GM12872 (cell line): ENCODE results near the gene GNG7.
A peak's percentile ranks its signal among the peaks of the same experiment; 100 is the strongest.

ENCODE experiments used
- TF ChIP-seq, protein P1 (sequence below): IDR thresholded peaks from 3 replicates; pipeline ENCODE4 v1.5.1; 2011; ENCODE audit warnings: low read depth, mild to moderate bottlenecking, low read length, moderate library complexity; ENCODE audit not compliant: insufficient read depth

The GNG7 gene

DNA sequence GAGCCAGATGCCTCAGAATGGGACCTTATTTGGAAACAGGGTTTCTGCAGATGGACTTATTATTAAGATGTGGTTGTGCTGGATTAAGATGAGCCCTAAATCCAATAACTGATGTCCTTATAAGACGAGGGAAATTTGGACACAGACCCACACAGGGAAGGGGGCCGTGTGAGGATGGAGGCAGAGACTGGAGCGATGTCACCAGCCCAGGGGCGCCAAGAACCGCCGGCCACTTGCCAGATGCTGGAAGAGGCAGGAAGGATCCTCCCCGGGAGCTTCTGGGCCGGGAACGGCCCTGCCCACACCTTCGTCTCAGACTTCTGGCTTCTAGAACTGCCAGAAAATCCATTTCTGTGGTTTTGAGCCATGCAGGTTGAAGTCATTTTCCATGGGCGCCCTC is 26.6 kb downstream of the GNG7 start:
- TF ChIP-seq, protein P1, sequence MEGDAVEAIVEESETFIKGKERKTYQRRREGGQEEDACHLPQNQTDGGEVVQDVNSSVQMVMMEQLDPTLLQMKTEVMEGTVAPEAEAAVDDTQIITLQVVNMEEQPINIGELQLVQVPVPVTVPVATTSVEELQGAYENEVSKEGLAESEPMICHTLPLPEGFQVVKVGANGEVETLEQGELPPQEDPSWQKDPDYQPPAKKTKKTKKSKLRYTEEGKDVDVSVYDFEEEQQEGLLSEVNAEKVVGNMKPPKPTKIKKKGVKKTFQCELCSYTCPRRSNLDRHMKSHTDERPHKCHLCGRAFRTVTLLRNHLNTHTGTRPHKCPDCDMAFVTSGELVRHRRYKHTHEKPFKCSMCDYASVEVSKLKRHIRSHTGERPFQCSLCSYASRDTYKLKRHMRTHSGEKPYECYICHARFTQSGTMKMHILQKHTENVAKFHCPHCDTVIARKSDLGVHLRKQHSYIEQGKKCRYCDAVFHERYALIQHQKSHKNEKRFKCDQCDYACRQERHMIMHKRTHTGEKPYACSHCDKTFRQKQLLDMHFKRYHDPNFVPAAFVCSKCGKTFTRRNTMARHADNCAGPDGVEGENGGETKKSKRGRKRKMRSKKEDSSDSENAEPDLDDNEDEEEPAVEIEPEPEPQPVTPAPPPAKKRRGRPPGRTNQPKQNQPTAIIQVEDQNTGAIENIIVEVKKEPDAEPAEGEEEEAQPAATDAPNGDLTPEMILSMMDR, result no peak

DNA sequence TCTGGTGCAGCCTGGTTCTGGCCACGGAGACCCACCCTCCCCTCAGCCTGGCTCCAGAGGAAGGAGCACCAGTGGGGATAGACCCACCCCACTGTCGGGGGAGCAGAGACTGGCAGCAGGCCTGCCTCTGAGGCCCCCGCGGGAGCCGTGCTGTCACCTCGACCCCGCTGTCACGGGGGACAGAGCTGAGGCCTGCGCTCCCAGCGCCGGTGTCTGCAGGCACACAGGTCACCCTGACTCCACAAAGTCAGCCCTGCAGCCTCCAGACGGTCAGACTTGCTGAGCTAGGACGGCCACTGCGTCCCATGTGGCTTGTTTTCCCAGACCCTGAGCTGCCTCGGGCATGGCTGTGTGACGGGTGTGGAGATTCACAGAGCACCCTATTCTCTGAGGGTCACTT is 32.3 kb downstream of the GNG7 start:
- TF ChIP-seq, protein P1, result no peak

DNA sequence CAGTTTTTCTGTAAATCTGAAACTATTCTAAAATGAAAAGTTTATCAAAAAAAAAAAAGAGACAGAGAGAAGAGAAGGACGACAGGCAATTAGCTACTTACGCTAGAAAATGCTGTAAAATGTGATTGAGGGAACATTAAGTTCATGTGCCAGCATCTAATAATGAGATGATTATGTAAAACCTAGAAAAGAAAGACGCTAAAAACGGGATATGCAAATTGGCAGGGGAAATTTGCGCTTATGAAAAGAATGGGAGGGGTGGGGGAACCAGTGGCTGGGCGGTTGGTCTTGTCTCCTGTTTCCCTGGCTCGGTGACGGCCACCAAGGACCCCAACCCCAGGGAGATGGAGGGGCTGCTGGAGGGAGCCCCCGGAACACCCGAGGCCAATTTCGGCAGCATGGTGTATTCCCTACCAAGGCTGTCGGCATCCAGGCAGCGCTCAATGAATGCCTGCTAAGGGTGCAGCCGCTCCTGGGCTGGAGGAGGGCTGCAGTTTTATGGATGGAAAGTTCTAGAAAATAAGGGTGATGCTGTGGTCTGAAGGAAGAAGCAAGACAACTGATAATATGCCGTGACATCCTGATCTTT is 34.2 kb downstream of the GNG7 start:
- TF ChIP-seq, protein P1, result no peak

DNA sequence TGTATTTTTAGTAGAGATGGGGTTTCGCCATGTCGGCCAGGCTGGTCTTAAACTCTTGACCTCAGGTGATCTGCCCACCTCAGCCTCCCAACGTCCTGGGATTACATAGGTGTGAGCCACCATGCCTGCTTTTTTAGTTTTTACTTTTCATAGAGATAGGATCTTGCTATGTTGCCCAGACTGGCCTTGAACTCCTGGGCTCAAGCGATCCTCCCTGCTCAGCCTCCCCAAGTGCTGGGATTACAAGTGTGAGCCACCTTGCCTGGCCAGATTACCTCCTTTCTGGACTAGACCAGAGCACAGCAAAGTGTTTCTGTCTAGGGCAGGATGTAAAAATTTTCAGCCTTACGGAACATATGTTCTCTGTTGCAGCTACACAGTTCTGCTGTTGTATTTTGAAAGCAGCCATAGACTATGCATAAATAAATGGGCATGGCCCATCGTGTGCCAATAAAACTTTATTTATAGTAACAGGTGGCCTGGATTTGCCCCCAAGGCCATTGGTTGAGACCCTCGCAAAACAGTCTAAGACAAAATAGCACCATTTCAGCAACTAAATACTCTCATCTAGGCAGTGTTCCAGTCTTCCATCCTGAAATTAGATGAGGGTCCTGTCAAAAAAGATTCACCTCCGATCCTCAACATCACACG is 36.0 kb downstream of the GNG7 start:
- TF ChIP-seq, protein P1, result no peak

DNA sequence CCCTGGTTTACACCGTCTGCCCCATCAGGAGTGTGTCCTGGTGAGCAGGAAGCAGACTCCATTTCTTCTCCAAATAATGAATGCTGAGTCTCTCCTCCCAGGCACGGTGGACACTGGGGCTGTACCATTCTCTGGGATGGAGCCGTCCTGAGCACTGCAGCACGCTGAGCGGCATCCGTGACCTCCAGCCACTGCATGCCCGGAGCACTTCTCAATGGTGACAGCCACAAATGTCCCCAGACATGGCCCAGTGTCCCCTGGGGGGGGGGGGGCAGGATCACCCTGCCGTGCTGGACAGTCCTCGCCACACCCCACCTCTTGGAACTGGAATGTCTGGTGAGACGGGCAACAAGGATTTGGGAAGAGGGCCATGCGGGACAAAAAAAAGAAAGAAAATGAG is 37.4 kb downstream of the GNG7 start:
- TF ChIP-seq, protein P1, result no peak

DNA sequence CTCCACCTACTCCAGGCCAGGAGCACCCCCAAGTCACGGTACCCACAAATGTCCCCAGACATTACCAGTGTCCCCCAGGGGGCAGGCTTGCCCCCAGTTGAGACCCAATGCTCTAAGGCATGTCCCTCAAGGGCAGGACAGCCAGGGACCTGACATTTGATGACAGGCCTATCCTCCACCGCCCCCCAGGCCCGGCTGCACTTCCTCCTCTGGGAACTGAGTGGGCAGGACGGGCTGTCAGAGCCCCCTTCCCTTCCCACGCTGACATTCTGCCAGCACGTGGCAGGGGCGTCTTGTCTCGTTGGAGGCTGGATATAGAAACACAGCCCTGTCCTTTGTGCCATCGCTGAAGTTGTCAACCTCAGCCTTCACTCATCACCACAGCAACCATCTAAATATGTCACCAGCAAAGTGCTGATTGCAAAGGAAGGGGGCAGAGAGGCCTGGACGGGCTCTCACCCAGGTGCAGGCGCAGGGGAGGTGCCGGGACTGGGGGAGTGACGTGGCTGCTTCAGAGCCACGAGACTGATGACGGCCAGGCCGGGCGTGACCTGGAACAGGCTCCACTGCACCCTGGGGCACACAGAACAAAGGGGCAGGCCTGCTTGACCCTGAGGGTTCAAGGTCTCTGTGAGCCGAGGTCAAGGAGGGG is 38.4 kb downstream of the GNG7 start:
- TF ChIP-seq, protein P1, result peak; percentile 55; the same call in 2 of the 3 replicates

DNA sequence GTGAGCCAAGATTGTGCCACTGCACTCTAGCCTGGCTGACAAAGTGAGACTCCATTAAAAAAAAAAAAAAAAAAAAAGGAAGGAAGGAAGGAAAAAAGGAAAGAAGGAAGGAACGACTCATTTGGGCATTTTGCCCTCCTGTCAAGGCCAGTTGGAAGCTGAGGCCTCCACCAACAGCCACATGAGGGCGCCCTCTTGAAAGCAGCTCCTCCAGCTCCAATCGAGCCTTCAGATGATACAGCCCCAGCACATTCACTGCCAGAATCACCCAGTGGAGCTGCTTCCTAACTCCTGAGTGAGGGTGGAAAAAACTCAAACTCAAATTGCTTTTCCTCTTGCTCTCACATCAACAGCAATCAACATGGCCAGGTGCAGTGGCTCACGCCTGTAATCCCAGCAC is 40.9 kb downstream of the GNG7 start:
- TF ChIP-seq, protein P1, result peak; percentile 49
